ENCODE results near the gene PTPRE.

The PTPRE gene

GRCh38 chr10:127911867-127912257 lies 5.0 kb downstream of the PTPRE start:
- no peak overlapping the region for H3K27ac Mint-ChIP-seq
- no peak for TF ChIP-seq CTCF (IDR thresholded peaks at IDR 0.05)
- peaks cover 46% of the 10 kb centered on the region for H3K27me3 Mint-ChIP-seq (ENCODE audit: low read depth, poor library complexity)
- H3K4me3 Mint-ChIP-seq, result no peak overlapping the region
- H3K36me3 Mint-ChIP-seq (ENCODE audit: low read depth), result no peaks in the 10 kb centered on the region
- no peak for DNase-seq
- peaks cover 14% of the 10 kb centered on the region for H3K4me1 Mint-ChIP-seq
- no peaks in the 10 kb centered on the region for H3K9me3 Mint-ChIP-seq

GRCh38 chr10:127912607-127913367 lies 5.9 kb downstream of the PTPRE start:
- Mint-ChIP-seq H3K4me3 (no peak overlapping the region), H3K9me3 (no peaks in the 10 kb centered on the region), H3K4me1 (peaks cover 14% of the 10 kb centered on the region), H3K27ac (no peak overlapping the region), H3K36me3 (ENCODE audit: low read depth) (no peaks in the 10 kb centered on the region), H3K27me3 (ENCODE audit: low read depth, poor library complexity) (peaks cover 41% of the 10 kb centered on the region)
- no peak for DNase-seq
- no peak for TF ChIP-seq CTCF (IDR thresholded peaks at IDR 0.05)

- Mint-ChIP-seq H3K9me3 (no peaks in the 10 kb centered on the region), H3K36me3 (ENCODE audit: low read depth) (no peaks in the 10 kb centered on the region), H3K4me3 (no peak overlapping the region), H3K27ac (no peak overlapping the region), H3K4me1 (peaks cover 10% of the 10 kb centered on the region), H3K27me3 (ENCODE audit: low read depth, poor library complexity) (peaks cover 35% of the 10 kb centered on the region)
- DNase-seq, result no peak
- TF ChIP-seq CTCF (IDR thresholded peaks at IDR 0.05), result no peak
Measured at GRCh38 chr10:127913368-127913759, 6.5 kb downstream of the PTPRE start.

- H3K4me3 Mint-ChIP-seq, result no peak overlapping the region
- H3K9me3 Mint-ChIP-seq, result no peaks in the 10 kb centered on the region
- H3K27me3 Mint-ChIP-seq (ENCODE audit: low read depth, poor library complexity), result peaks cover 15% of the 10 kb centered on the region
- no peak overlapping the region for H3K27ac Mint-ChIP-seq
- H3K4me1 Mint-ChIP-seq, result no peaks in the 10 kb centered on the region
- no peaks in the 10 kb centered on the region for H3K36me3 Mint-ChIP-seq (ENCODE audit: low read depth)
- TF ChIP-seq CTCF (IDR thresholded peaks at IDR 0.05), result no peak
- DNase-seq, result no peak
Measured at GRCh38 chr10:127915324-127915723, 8.4 kb downstream of the PTPRE start.

- no peaks in the 10 kb centered on the region for H3K4me1 Mint-ChIP-seq
- no peak for DNase-seq
- H3K27ac Mint-ChIP-seq, result no peak overlapping the region
- no peaks in the 10 kb centered on the region for H3K36me3 Mint-ChIP-seq (ENCODE audit: low read depth)
- no peaks in the 10 kb centered on the region for H3K9me3 Mint-ChIP-seq
- no peak for TF ChIP-seq CTCF (IDR thresholded peaks at IDR 0.05)
- H3K27me3 Mint-ChIP-seq (ENCODE audit: low read depth, poor library complexity), result peaks cover 13% of the 10 kb centered on the region
- no peak overlapping the region for H3K4me3 Mint-ChIP-seq
Measured at GRCh38 chr10:127916826-127917225, 9.9 kb downstream of the PTPRE start.

- no peaks in the 10 kb centered on the region for H3K9me3 Mint-ChIP-seq
- no peak for DNase-seq
- H3K27ac Mint-ChIP-seq, result no peak overlapping the region
- no peaks in the 10 kb centered on the region for H3K4me1 Mint-ChIP-seq
- no peak for TF ChIP-seq CTCF (IDR thresholded peaks at IDR 0.05)
- peaks cover 7% of the 10 kb centered on the region for H3K27me3 Mint-ChIP-seq (ENCODE audit: low read depth, poor library complexity)
- H3K36me3 Mint-ChIP-seq (ENCODE audit: low read depth), result no peaks in the 10 kb centered on the region
- no peak overlapping the region for H3K4me3 Mint-ChIP-seq
Measured at GRCh38 chr10:127918572-127918971, 11.7 kb downstream of the PTPRE start.
